SK-N-SH treated with all-trans-retinoic acid at 6 μM for 48 hours (cell line): ENCODE measurements around the gene NRF1.
A peak's percentile ranks its signal among the peaks of the same experiment; 100 is the strongest.

Experiments used
- ATAC-seq: fragments of 200-7000 bp; cut with Tn5 transposase; 3 replicates; pipeline ENCODE4 v1.9.1; 2020; ENCODE audit warnings: mild to moderate bottlenecking, moderate library complexity
- ARNTL ChIP-seq: fragments of 450-650 bp; formaldehyde crosslinking; IDR thresholded peaks from 2 replicates; pipeline ENCODE4 v1.5.0; 2020; ENCODE audit warnings: low read depth, mild to moderate bottlenecking, moderate library complexity, borderline replicate concordance
- BACH2 ChIP-seq: fragments of 250-450 bp; sonication (Bioruptor Pico); IDR thresholded peaks from 2 replicates; pipeline ENCODE4 v1.9.0; 2021; ENCODE audit warnings: mild to moderate bottlenecking, borderline replicate concordance
- ESRRG ChIP-seq: fragments of 250-450 bp; sonication (Bioruptor Pico); IDR thresholded peaks from 2 replicates; pipeline ENCODE4 v1.6.1; 2021; ENCODE audit warnings: mild to moderate bottlenecking
- GLIS3 ChIP-seq: fragments of 250-450 bp; sonication (Bioruptor Pico); IDR thresholded peaks from 2 replicates; pipeline ENCODE4 v1.5.0; 2020; ENCODE audit warnings: mild to moderate bottlenecking, moderate library complexity
- ISL1 ChIP-seq: fragments of 250-450 bp; sonication (Bioruptor Pico); IDR thresholded peaks from 2 replicates; pipeline ENCODE4 v2.1.2; 2022; ENCODE audit warnings: mild to moderate bottlenecking, moderate library complexity
- OSR1 ChIP-seq: fragments of 250-450 bp; sonication (Bioruptor Pico); IDR thresholded peaks from 2 replicates; pipeline ENCODE4 v1.8.0; 2022; ENCODE audit warnings: moderate library complexity, mild to moderate bottlenecking, inconsistent platforms
- PPARA ChIP-seq: fragments of 250-450 bp; sonication (Bioruptor Pico); IDR thresholded peaks from 2 replicates; pipeline ENCODE4 v1.5.0; 2020; ENCODE audit warnings: mild to moderate bottlenecking, borderline replicate concordance
- RARB ChIP-seq: fragments of 250-450 bp; sonication (Bioruptor Pico); IDR thresholded peaks from 2 replicates; pipeline ENCODE4 v1.8.0; 2021; ENCODE audit warnings: mild to moderate bottlenecking, moderate library complexity
- SNAI2 ChIP-seq: fragments of 250-450 bp; sonication (Bioruptor Pico); IDR thresholded peaks from 2 replicates; pipeline ENCODE4 v1.5.0; 2020; ENCODE audit warnings: mild to moderate bottlenecking, moderate library complexity
- TOX ChIP-seq: fragments of 250-450 bp; sonication (Bioruptor Pico); IDR thresholded peaks from 2 replicates; pipeline ENCODE4 v1.8.0; 2021; ENCODE audit warnings: mild to moderate bottlenecking, moderate library complexity, borderline replicate concordance
- ZC3H10 ChIP-seq: fragments of 250-450 bp; sonication (Bioruptor Pico); IDR thresholded peaks from 2 replicates; pipeline ENCODE4 v1.5.1; 2021; ENCODE audit warnings: mild to moderate bottlenecking, moderate library complexity
- ZFP3 ChIP-seq: fragments of 250-450 bp; sonication (Bioruptor Pico); IDR thresholded peaks from 2 replicates; pipeline ENCODE4 v1.5.0; 2020; ENCODE audit warnings: mild to moderate bottlenecking, moderate library complexity
- ZFP30 ChIP-seq: fragments of 450-650 bp; formaldehyde crosslinking; IDR thresholded peaks from 2 replicates; pipeline ENCODE4 v1.5.0; 2022; ENCODE audit warnings: mild to moderate bottlenecking, moderate library complexity
- ZNF70 ChIP-seq: fragments of 450-650 bp; formaldehyde crosslinking; IDR thresholded peaks from 2 replicates; pipeline ENCODE4 v1.5.0; 2020; ENCODE audit warnings: mild to moderate bottlenecking, moderate library complexity
- ZNF8 ChIP-seq: fragments of 450-650 bp; formaldehyde crosslinking; IDR thresholded peaks from 2 replicates; pipeline ENCODE4 v1.5.0; 2020; ENCODE audit warnings: mild to moderate bottlenecking, moderate library complexity
- TF ChIP-seq, protein P1 (sequence below): fragments of 250-450 bp; sonication (Bioruptor Pico); IDR thresholded peaks from 2 replicates; pipeline ENCODE4 v1.8.0; 2021; ENCODE audit warnings: low read depth, mild to moderate bottlenecking, moderate library complexity, borderline replicate concordance
- TF ChIP-seq, protein P2 (sequence below): fragments of 250-450 bp; sonication (Bioruptor Pico); IDR thresholded peaks from 2 replicates; pipeline ENCODE4 v1.5.1; 2021; ENCODE audit warnings: mild to moderate bottlenecking, moderate library complexity
- TF ChIP-seq, protein P3 (sequence below): fragments of 250-450 bp; sonication (Bioruptor Pico); IDR thresholded peaks from 2 replicates; pipeline ENCODE4 v1.5.0; 2020; ENCODE audit warnings: mild to moderate bottlenecking, moderate library complexity
- TF ChIP-seq, protein P4 (sequence below): fragments of 250-450 bp; sonication (Bioruptor Pico); IDR thresholded peaks from 2 replicates; pipeline ENCODE4 v1.5.1; 2020; ENCODE audit warnings: low read depth, mild to moderate bottlenecking, moderate library complexity
- TF ChIP-seq, protein P5 (sequence below): fragments of 250-450 bp; sonication (Bioruptor Pico); IDR thresholded peaks from 2 replicates; pipeline ENCODE4 v1.8.0; 2020; ENCODE audit warnings: mild to moderate bottlenecking, moderate library complexity, borderline replicate concordance

Gene NRF1

DNA sequence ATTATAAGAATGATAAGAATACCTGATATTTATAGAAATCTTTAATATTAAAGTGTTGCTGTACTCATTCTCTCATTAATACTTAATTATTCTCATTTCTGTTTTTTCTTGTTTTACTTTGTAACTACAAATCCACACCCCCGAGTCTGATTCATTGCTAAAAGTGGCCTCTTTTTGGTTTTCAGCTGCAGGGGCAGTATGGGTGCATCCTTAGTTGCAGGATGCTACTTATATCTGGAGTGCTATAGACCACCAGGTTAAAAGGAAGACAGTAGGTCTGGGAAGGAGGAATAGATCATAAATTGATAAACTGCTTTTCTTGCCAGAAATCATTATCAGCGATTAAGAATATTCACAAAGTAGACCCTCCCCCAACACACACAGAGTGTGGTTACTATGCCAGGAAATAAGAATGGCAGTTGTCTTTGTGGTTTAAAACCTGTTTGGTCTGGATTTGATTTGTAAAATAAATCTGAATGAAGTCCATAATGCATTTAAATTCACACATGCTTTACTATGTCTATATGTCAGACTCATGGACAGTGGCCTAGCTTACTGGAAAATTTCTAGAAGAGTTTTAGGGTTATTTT is 96.5 kb downstream of the NRF1 start:
- TF ChIP-seq RARB (no peak), ZFP3 (CRISPR knock-in tag) (no peak), ZNF70 (CRISPR knock-in tag) (no peak), BACH2 (CRISPR knock-in tag) (no peak), OSR1 (no peak)
- no peak for ATAC-seq

DNA sequence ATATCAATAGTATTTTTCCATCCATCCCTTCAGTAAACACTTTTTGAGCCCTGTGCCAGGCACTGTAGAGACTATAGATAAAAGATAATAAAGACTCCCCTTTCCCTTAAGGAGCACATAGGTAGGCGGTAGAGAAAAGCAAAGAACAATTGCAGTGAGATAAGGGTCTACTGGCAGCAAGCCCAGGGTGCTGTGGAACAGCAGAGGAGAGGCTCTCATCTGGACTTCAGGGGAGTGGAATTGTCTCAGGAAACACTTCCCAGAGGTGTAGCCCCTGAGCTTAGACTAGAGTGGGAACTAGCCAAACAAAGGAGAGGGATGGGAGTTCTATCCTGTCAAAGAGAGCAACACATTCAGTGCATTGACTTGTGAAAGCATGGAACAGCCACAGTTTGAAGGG is 102.0 kb downstream of the NRF1 start:
- TF ChIP-seq, protein P1, sequence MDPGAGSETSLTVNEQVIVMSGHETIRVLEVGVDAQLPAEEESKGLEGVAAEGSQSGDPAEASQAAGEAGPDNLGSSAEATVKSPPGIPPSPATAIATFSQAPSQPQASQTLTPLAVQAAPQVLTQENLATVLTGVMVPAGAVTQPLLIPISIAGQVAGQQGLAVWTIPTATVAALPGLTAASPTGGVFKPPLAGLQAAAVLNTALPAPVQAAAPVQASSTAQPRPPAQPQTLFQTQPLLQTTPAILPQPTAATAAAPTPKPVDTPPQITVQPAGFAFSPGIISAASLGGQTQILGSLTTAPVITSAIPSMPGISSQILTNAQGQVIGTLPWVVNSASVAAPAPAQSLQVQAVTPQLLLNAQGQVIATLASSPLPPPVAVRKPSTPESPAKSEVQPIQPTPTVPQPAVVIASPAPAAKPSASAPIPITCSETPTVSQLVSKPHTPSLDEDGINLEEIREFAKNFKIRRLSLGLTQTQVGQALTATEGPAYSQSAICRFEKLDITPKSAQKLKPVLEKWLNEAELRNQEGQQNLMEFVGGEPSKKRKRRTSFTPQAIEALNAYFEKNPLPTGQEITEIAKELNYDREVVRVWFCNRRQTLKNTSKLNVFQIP (CRISPR knock-in tag) = no peak
- TF ChIP-seq OSR1 (no peak), BACH2 (CRISPR knock-in tag) (no peak), TOX (CRISPR knock-in tag) (no peak), ZNF8 (CRISPR knock-in tag) (no peak), ISL1 (CRISPR knock-in tag) (no peak)
- TF ChIP-seq, protein P2, sequence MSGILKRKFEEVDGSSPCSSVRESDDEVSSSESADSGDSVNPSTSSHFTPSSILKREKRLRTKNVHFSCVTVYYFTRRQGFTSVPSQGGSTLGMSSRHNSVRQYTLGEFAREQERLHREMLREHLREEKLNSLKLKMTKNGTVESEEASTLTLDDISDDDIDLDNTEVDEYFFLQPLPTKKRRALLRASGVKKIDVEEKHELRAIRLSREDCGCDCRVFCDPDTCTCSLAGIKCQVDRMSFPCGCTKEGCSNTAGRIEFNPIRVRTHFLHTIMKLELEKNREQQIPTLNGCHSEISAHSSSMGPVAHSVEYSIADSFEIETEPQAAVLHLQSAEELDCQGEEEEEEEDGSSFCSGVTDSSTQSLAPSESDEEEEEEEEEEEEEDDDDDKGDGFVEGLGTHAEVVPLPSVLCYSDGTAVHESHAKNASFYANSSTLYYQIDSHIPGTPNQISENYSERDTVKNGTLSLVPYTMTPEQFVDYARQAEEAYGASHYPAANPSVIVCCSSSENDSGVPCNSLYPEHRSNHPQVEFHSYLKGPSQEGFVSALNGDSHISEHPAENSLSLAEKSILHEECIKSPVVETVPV (CRISPR knock-in tag) = no peak
- TF ChIP-seq, protein P3, sequence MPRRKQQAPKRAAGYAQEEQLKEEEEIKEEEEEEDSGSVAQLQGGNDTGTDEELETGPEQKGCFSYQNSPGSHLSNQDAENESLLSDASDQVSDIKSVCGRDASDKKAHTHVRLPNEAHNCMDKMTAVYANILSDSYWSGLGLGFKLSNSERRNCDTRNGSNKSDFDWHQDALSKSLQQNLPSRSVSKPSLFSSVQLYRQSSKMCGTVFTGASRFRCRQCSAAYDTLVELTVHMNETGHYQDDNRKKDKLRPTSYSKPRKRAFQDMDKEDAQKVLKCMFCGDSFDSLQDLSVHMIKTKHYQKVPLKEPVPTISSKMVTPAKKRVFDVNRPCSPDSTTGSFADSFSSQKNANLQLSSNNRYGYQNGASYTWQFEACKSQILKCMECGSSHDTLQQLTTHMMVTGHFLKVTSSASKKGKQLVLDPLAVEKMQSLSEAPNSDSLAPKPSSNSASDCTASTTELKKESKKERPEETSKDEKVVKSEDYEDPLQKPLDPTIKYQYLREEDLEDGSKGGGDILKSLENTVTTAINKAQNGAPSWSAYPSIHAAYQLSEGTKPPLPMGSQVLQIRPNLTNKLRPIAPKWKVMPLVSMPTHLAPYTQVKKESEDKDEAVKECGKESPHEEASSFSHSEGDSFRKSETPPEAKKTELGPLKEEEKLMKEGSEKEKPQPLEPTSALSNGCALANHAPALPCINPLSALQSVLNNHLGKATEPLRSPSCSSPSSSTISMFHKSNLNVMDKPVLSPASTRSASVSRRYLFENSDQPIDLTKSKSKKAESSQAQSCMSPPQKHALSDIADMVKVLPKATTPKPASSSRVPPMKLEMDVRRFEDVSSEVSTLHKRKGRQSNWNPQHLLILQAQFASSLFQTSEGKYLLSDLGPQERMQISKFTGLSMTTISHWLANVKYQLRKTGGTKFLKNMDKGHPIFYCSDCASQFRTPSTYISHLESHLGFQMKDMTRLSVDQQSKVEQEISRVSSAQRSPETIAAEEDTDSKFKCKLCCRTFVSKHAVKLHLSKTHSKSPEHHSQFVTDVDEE (CRISPR knock-in tag) = no peak
- ATAC-seq = no peak

DNA sequence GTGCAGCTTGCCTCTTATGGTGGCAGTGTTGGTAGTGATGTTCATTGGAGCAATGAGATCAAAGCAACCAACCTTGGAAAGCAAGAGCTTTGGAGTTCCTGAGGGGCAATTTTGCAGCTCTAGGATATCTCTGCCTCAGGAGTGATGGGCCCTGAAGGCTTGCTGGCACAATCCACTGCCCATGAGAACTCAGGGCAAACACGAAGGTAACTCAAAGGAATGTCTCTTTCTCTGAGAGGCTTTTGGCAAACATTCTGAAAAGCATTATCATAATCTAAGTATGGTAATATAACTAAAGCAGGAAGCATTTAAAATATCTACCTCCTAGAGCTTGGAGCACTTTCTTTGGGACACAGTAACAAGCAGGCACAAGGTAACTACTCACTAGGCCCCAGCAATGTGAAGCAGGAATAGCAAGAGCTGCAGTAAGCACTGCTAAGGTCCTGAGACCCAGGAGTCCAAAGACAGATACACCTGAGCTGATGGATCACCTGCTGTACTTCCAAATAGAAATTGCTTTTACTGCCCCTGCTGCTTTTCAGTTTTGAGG is 103.1 kb downstream of the NRF1 start:
- ATAC-seq = peak; percentile 32; the same call in 1 of the 3 replicates
- TF ChIP-seq, protein P4, sequence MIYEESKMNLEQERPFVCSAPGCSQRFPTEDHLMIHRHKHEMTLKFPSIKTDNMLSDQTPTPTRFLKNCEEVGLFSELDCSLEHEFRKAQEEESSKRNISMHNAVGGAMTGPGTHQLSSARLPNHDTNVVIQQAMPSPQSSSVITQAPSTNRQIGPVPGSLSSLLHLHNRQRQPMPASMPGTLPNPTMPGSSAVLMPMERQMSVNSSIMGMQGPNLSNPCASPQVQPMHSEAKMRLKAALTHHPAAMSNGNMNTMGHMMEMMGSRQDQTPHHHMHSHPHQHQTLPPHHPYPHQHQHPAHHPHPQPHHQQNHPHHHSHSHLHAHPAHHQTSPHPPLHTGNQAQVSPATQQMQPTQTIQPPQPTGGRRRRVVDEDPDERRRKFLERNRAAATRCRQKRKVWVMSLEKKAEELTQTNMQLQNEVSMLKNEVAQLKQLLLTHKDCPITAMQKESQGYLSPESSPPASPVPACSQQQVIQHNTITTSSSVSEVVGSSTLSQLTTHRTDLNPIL (CRISPR knock-in tag) = no peak
- TF ChIP-seq ZFP30 = no peak
- TF ChIP-seq ZNF8 (CRISPR knock-in tag) = no peak
- no peak for TF ChIP-seq PPARA (CRISPR knock-in tag)

DNA sequence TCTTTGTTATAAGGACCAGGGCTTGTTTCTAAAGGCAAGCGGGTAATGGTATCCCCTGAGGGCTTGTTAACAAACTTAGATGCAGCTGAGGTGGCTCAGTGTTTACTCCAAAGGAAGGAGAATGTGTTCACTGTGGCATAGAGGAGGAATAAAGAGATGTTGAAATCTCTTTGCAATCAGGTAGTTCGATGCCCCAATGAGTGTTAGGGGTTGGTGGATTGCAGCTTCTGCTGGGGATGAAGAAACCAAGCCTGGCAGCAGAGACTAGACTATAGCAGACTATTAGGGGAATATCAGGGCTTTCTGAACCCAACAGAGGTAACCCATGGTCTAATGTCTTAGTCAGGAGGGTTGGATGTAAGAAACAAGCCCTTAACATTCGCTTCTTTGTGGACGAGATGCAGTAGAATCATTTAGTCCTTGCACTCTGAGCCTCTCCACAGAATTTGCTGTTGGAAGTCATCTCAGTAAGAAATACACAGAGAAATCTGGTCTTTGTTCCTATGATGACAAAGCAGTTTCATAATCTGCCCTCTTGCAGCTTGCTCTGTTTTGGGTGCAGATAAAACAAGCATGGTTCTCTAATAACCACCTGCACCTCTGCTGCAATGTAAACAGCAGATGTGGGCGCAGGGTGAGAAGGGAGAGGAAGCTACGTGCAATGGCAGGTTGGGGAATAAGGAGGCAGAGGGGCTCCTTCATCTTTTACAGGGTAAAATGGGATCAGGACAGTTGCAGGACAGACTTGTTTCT is 108.6 kb downstream of the NRF1 start:
- no peak for ATAC-seq
- TF ChIP-seq ZFP30 = no peak
- no peak for TF ChIP-seq TOX (CRISPR knock-in tag)
- TF ChIP-seq, protein P5, sequence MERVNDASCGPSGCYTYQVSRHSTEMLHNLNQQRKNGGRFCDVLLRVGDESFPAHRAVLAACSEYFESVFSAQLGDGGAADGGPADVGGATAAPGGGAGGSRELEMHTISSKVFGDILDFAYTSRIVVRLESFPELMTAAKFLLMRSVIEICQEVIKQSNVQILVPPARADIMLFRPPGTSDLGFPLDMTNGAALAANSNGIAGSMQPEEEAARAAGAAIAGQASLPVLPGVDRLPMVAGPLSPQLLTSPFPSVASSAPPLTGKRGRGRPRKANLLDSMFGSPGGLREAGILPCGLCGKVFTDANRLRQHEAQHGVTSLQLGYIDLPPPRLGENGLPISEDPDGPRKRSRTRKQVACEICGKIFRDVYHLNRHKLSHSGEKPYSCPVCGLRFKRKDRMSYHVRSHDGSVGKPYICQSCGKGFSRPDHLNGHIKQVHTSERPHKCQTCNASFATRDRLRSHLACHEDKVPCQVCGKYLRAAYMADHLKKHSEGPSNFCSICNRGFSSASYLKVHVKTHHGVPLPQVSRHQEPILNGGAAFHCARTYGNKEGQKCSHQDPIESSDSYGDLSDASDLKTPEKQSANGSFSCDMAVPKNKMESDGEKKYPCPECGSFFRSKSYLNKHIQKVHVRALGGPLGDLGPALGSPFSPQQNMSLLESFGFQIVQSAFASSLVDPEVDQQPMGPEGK (CRISPR knock-in tag) = no peak
- no peak for TF ChIP-seq ESRRG (CRISPR knock-in tag)
- no peak for TF ChIP-seq ZFP3 (CRISPR knock-in tag)
- TF ChIP-seq GLIS3 = no peak
- no peak for TF ChIP-seq ZC3H10 (CRISPR knock-in tag)
- TF ChIP-seq, protein P1 (CRISPR knock-in tag) = no peak
- TF ChIP-seq ZNF70 (CRISPR knock-in tag) = no peak
- TF ChIP-seq OSR1 = no peak
- TF ChIP-seq ZNF8 (CRISPR knock-in tag) = no peak
- TF ChIP-seq PPARA (CRISPR knock-in tag) = no peak
- no peak for TF ChIP-seq ARNTL (CRISPR knock-in tag)
- TF ChIP-seq SNAI2 (CRISPR knock-in tag) = no peak
- TF ChIP-seq RARB = no peak
